Esophagus squamous epithelium (tissue), 5 donors: ENCODE results near the gene TTC39B. TPM values are rescaled to one million over a fixed set of nuclear protein-coding genes. Genes with fewer than 3 reads are reported as not detected.

Experiments
- DNase-seq: peaks from one replicate; lab custom pipeline; 2025; lab: John Stamatoyannopoulos, UW
- H3K27ac ChIP-seq, 4 donors: fragments of 200-600 bp; sonication (generic); one replicate each; pipeline ENCODE4 v1.5.1; 2016 to 2019; ENCODE audit warnings: mild to moderate bottlenecking in 1 of 4
- H3K27me3 ChIP-seq, 4 donors: fragments of 200-600 bp; sonication (generic); 1 replicate in 3 of 4; 2 replicates in 1 of 4; pipeline versions ENCODE4 v1.5.1 to v1.6.0; 2017 to 2021; ENCODE audit warnings: antibody characterized with exemption in 1 of 4
- H3K36me3 ChIP-seq, 3 donors: fragments of 200-600 bp; sonication (generic); one replicate each; pipeline ENCODE4 v1.5.1; 2016 to 2019
- H3K4me1 ChIP-seq, 3 donors: fragments of 200-600 bp; sonication (generic); one replicate each; pipeline ENCODE4 v1.5.1; 2017 to 2019
- H3K4me3 ChIP-seq, 4 donors: fragments of 200-600 bp; sonication (generic); 1 replicate in 3 of 4; 2 replicates in 1 of 4; pipeline ENCODE4 v1.5.1; 2016 to 2019; ENCODE audit warnings: mild to moderate bottlenecking in 2 of 4, moderate library complexity in 1 of 4
- H3K9me3 ChIP-seq, 3 donors: fragments of 200-600 bp; sonication (generic); one replicate each; pipeline ENCODE4 v1.5.1; 2016 to 2019
- POLR2A ChIP-seq, 4 donors: fragments of 450-650 bp; IDR thresholded peaks; one replicate each; pipeline ENCODE4 v1.6.1; 2017; ENCODE audit warnings: antibody characterized with exemption in 4 of 4, mild to moderate bottlenecking in 4 of 4, moderate library complexity in 3 of 4
- WGBS, 2 donors: methylation state at CpG; one replicate each; pipeline ENCODE4 v1.1.5; 2018; 5-methylcytosine and 5-hydroxymethylcytosine counted together
- intact Hi-C: fragments of 100-400 bp; cut with DNase I; formaldehyde crosslinking; loops from one replicate; pipeline ENCODE4 v1.15.0; 2022
- total RNA-seq, 4 donors: library from RNA; depleted of rRNA; stranded (reverse); fragments of >200 nt; gene quantifications; one replicate each; pipeline ENCODE4 v1.1.0, GENCODE V29; 2016
- TF ChIP-seq, protein P1 (sequence below), 6 experiments: fragments of 450-650 bp in 4 of 6; fragments of 200-600 bp in 2 of 6; sonication (generic) in 2 of 6; IDR thresholded peaks; one replicate each; pipeline ENCODE4 v1.5.1; 2016 to 2019; ENCODE audit warnings: antibody characterized with exemption in 6 of 6, mild to moderate bottlenecking in 4 of 6, moderate library complexity in 4 of 6
- donor health status: DM: yes; HTN: yes; CAD: no.

The TTC39B gene
- total RNA-seq, 4 donors from 2014 or later, result 15.8 to 24.3 (median 17.5) TPM

DNA sequence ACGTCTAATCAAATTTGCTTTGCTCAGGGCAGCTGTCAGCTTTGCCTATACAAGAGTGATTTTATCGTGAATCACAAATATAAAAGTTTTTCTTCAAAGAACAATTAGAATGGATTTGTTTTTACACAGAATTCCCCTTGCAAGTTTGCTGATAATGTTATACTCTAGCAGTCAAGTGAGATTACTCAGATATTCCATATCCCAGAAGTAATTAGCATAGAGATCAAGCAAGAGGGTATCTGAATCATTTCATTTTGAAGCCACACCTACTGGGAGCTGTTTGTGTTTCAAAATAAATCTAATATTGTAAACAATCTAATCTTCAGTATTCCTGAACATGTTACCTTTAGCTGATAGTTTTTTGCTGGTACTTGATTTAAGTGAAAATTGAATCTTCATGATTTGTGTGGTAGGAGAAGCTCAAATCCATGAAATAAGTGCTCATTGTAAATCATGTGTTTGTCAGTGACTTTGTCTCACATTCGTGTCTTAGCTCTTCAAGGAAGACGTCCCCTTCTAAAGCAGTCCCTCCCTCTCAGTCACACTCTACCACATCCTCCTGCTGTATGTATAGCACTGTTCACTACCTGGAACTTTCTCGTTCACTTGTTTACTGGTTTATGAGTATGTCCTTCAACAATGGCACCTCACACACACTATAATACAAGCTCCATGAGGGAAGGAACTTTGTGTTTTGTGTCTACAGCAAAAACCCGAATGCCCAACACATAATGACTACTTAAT lies 3.3 kb upstream of the TTC39B start:
- no peak overlapping the region for H3K4me3 ChIP-seq
- WGBS, 2 donors, result 53 to 67% methylated on average over 6 of the region's 6 CpGs
- H3K4me1 ChIP-seq, result peaks cover 10 to 28% (median 13%) of the 10 kb centered on the region in 3 donors
- no peak for DNase-seq
- TF ChIP-seq, protein P1, sequence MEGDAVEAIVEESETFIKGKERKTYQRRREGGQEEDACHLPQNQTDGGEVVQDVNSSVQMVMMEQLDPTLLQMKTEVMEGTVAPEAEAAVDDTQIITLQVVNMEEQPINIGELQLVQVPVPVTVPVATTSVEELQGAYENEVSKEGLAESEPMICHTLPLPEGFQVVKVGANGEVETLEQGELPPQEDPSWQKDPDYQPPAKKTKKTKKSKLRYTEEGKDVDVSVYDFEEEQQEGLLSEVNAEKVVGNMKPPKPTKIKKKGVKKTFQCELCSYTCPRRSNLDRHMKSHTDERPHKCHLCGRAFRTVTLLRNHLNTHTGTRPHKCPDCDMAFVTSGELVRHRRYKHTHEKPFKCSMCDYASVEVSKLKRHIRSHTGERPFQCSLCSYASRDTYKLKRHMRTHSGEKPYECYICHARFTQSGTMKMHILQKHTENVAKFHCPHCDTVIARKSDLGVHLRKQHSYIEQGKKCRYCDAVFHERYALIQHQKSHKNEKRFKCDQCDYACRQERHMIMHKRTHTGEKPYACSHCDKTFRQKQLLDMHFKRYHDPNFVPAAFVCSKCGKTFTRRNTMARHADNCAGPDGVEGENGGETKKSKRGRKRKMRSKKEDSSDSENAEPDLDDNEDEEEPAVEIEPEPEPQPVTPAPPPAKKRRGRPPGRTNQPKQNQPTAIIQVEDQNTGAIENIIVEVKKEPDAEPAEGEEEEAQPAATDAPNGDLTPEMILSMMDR (IDR thresholded peaks at IDR 0.05), result no peak
- TF ChIP-seq POLR2A (IDR thresholded peaks at IDR 0.05), result no peak
- H3K36me3 ChIP-seq, result no peaks in the 10 kb centered on the region
- no peak overlapping the region for H3K27ac ChIP-seq
- no peaks in the 10 kb centered on the region for H3K27me3 ChIP-seq
- no peaks in the 10 kb centered on the region for H3K9me3 ChIP-seq
- intact Hi-C loops, result no loop called here

DNA sequence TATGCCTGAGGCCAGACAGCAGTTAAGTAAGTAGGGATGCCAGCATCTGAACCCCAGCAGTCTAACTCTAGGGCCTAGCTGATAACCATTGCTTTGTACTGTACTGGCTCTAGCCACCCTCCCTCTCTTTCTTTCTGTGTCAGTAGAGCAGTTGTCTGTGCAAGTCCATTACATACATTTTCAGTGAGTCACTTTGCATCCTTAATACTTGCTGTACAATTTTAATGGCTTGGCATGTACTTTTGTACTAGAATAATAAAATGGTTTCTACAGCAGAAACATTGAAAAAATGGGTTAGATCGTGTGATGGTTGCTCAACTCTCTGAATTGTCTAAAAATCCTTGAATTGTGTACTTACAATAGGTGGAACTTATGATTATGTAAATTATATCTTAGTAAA lies 1.5 kb upstream of the TTC39B start:
- no peaks in the 10 kb centered on the region for H3K36me3 ChIP-seq
- intact Hi-C loops, result no loop called here
- H3K27me3 ChIP-seq, result no peaks in the 10 kb centered on the region
- DNase-seq, result no peak
- peaks cover 15 to 40% (median 23%) of the 10 kb centered on the region in 3 donors for H3K4me1 ChIP-seq
- 35% methylated on average over 1 of the region's 1 CpG for WGBS, 2 donors
- TF ChIP-seq, protein P1 (IDR thresholded peaks at IDR 0.05), result no peak
- TF ChIP-seq POLR2A (IDR thresholded peaks at IDR 0.05), result no peak
- no peak overlapping the region for H3K4me3 ChIP-seq
- H3K9me3 ChIP-seq, result no peaks in the 10 kb centered on the region
- peak overlapping the region in 3 of 4 donors; percentile 28 to 97 (median 96) for H3K27ac ChIP-seq

DNA sequence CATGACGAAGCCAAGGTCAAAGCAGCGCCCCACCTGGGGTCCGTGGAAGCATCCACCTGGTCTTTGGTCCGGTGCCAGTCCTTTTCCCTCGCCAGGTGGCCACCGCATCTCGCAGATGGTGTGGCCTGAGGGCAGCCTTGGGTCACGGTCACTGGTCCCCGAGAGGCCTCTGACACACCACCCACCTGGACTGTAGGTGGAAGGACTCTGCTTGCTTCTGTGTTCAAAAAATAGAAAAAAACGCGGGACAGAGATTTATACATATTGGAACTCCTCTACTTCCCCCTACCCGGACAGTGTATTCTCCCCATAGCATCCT lies 466 bp upstream of the TTC39B start:
- WGBS, 2 donors, result 2 to 6% methylated on average over 9 to 11 of the region's 12 CpGs
- no peak for DNase-seq
- Histone ChIP-seq H3K4me1 (peaks cover 15 to 40% (median 23%) of the 10 kb centered on the region in 3 donors), H3K27ac (peak overlapping the region; percentile 89 to 97 (median 94)), H3K36me3 (no peaks in the 10 kb centered on the region), H3K27me3 (no peaks in the 10 kb centered on the region), H3K4me3 (peak overlapping the region; percentile 73 to 97 (median 88)), H3K9me3 (no peaks in the 10 kb centered on the region)
- TF ChIP-seq POLR2A (IDR thresholded peaks at IDR 0.05), result no peak
- TF ChIP-seq, protein P1 (IDR thresholded peaks at IDR 0.05), result no peak
- intact Hi-C loops, result no loop called here

GRCh38 chr9:15306068-15306756 lies 804 bp downstream of the TTC39B start:
- peak; percentile 13 for DNase-seq
- TF ChIP-seq, protein P1 (IDR thresholded peaks at IDR 0.05), result no peak
- TF ChIP-seq POLR2A (IDR thresholded peaks at IDR 0.05), result peak in 1 of 4 donors; percentile 54
- H3K4me1 ChIP-seq, result peaks cover 15 to 40% (median 23%) of the 10 kb centered on the region in 3 donors
- no peaks in the 10 kb centered on the region for H3K27me3 ChIP-seq
- no peaks in the 10 kb centered on the region for H3K9me3 ChIP-seq
- no peaks in the 10 kb centered on the region for H3K36me3 ChIP-seq
- intact Hi-C loops, result no loop called here
- peak overlapping the region; percentile 89 to 97 (median 94) for H3K27ac ChIP-seq
- 5 to 7% methylated on average over 3 to 14 of the region's 32 CpGs for WGBS, 2 donors
- H3K4me3 ChIP-seq, result peak overlapping the region; percentile 73 to 97 (median 88)

DNA sequence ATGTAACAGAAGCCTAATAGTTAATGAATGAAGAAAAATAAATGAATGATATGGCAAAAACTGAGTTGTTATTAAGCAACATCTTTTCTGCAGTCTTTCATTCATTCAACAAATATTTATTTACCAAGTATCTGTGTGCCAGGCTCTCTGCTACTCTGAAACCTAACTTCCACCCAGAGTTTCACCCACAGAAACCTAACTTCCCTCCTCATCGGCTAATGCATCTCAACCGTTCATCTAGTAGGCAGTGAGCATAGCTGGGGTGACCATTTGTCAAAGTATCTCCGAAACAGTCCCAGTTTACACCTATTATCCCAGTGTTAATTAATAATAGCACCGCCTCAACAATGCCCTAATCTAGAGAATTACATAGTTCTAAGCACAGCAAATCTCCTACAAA lies 1.5 kb downstream of the TTC39B start:
- peak overlapping the region; percentile 73 to 97 (median 88) for H3K4me3 ChIP-seq
- no peak for TF ChIP-seq POLR2A (IDR thresholded peaks at IDR 0.05)
- TF ChIP-seq, protein P1 (IDR thresholded peaks at IDR 0.05), result no peak
- peak overlapping the region; percentile 89 to 97 (median 94) for H3K27ac ChIP-seq
- H3K36me3 ChIP-seq, result no peaks in the 10 kb centered on the region
- no peak for DNase-seq
- H3K4me1 ChIP-seq, result peaks cover 15 to 44% (median 23%) of the 10 kb centered on the region in 3 donors
- H3K27me3 ChIP-seq, result no peaks in the 10 kb centered on the region
- WGBS, 2 donors, result 63 to 80% methylated on average over 4 of the region's 4 CpGs
- intact Hi-C loops, result no loop called here
- no peaks in the 10 kb centered on the region for H3K9me3 ChIP-seq
